ENCODE measurements around the gene ENDOG. TPM values are rescaled to one million over a fixed set of nuclear protein-coding genes. Genes with fewer than 3 reads are reported as not detected.

Gene ENDOG
- polyA plus RNA-seq, 4 donors, result 4.5 to 16.8 (median 7.3) TPM

GRCh38 chr9:128798896-128799295 lies 19.4 kb upstream of the ENDOG start:
- DNase-seq (ENCODE audit: low read depth in 4 of 4, low spot score in 3 of 4), result no peak

- DNase-seq (ENCODE audit: low read depth in 4 of 4, low spot score in 3 of 4), result no peak
Observed at GRCh38 chr9:128800061-128800460, 18.2 kb upstream of the ENDOG start.

GRCh38 chr9:128802482-128802881 lies 15.8 kb upstream of the ENDOG start:
- DNase-seq (ENCODE audit: low read depth in 4 of 4, low spot score in 3 of 4), result no peak

GRCh38 chr9:128805661-128806060 lies 12.6 kb upstream of the ENDOG start:
- no peak for DNase-seq (ENCODE audit: low read depth in 4 of 4, low spot score in 3 of 4)

- no peak for DNase-seq (ENCODE audit: low read depth in 4 of 4, low spot score in 3 of 4)
Observed at GRCh38 chr9:128807827-128808226, 10.5 kb upstream of the ENDOG start.

- DNase-seq (ENCODE audit: low read depth in 4 of 4, low spot score in 3 of 4), result no peak
Observed at GRCh38 chr9:128808543-128808942, 9.8 kb upstream of the ENDOG start.

- DNase-seq (ENCODE audit: low read depth in 4 of 4, low spot score in 3 of 4), result no peak
Observed at GRCh38 chr9:128809036-128809599, 9.2 kb upstream of the ENDOG start.

GRCh38 chr9:128809831-128810230 lies 8.5 kb upstream of the ENDOG start:
- DNase-seq (ENCODE audit: low read depth in 4 of 4, low spot score in 3 of 4), result no peak

- DNase-seq (ENCODE audit: low read depth in 4 of 4, low spot score in 3 of 4), result no peak
Observed at GRCh38 chr9:128810873-128811272, 7.4 kb upstream of the ENDOG start.

- no peak for DNase-seq (ENCODE audit: low read depth in 4 of 4, low spot score in 3 of 4)
Observed at GRCh38 chr9:128818839-128819715, 777 bp downstream of the ENDOG start.

- no peak for DNase-seq (ENCODE audit: low read depth in 4 of 4, low spot score in 3 of 4)
Observed at GRCh38 chr9:128819716-128820664, 1.7 kb downstream of the ENDOG start.

- DNase-seq (ENCODE audit: low read depth in 4 of 4, low spot score in 3 of 4), result no peak
Observed at GRCh38 chr9:128820665-128821583, 2.6 kb downstream of the ENDOG start.

GRCh38 chr9:128821584-128822406 lies 3.5 kb downstream of the ENDOG start:
- no peak for DNase-seq (ENCODE audit: low read depth in 4 of 4, low spot score in 3 of 4)

- no peak for DNase-seq (ENCODE audit: low read depth in 4 of 4, low spot score in 3 of 4)
Observed at GRCh38 chr9:128822407-128823042, 4.2 kb downstream of the ENDOG start.

- DNase-seq (ENCODE audit: low read depth in 4 of 4, low spot score in 3 of 4), result no peak
Observed at GRCh38 chr9:128823362-128823902, 5.1 kb downstream of the ENDOG start.

GRCh38 chr9:128823903-128824406 lies 5.7 kb downstream of the ENDOG start:
- no peak for DNase-seq (ENCODE audit: low read depth in 4 of 4, low spot score in 3 of 4)

GRCh38 chr9:128824911-128825310 lies 6.6 kb downstream of the ENDOG start:
- DNase-seq (ENCODE audit: low read depth in 4 of 4, low spot score in 3 of 4), result no peak

Data from left renal pelvis (tissue), 4 donors.